Stimulated activated CD8-positive, alpha-beta memory T cell treated with anti-CD3 and anti-CD28 coated beads, Interleukin-12 subunit alpha, Interleukin-12 subunit beta, amount 100 ng/mL, for 24 hours (primary cell): ENCODE data around the gene PDLIM7.
"Not testable (repeated sequence)": the region's sequence is repeated elsewhere in the genome, so short reads cannot be mapped to it uniquely, and the experiment has no call there.

Source experiments
- DNase-seq: peaks from one replicate; pipeline ENCODE4 v3.0.0-alpha.2; 2020; ENCODE audit errors: extremely low read depth

Gene PDLIM7

GRCh38 chr5:177497292-177498012, at the start of gene PDLIM7:
TSS of gene PDLIM7 (minus strand) at chr5:177497604. CDS start at chr5:177496512, 1,092 bp downstream.
- peak; percentile 81 for DNase-seq

GRCh38 chr5:177546258-177546741, 48.9 kb upstream of the PDLIM7 start:
- DNase-seq = no peak

- DNase-seq = no peak
These were observed 48.3 kb upstream of the PDLIM7 start for GRCh38 chr5:177545487-177546257.

GRCh38 chr5:177542816-177543465, 45.5 kb upstream of the PDLIM7 start:
- no peak for DNase-seq

- DNase-seq = no peak
These were observed 43.0 kb upstream of the PDLIM7 start for GRCh38 chr5:177540438-177540837.

GRCh38 chr5:177539411-177539810, 42.0 kb upstream of the PDLIM7 start:
- DNase-seq = no peak

GRCh38 chr5:177538876-177539275, 41.5 kb upstream of the PDLIM7 start:
- DNase-seq = no peak

- DNase-seq = no peak
These were observed 40.3 kb upstream of the PDLIM7 start for GRCh38 chr5:177537389-177538361.

GRCh38 chr5:177536386-177536785, 39.0 kb upstream of the PDLIM7 start:
- DNase-seq = no peak

GRCh38 chr5:177535125-177535524, 37.7 kb upstream of the PDLIM7 start:
- no peak for DNase-seq

GRCh38 chr5:177534433-177534832, 37.0 kb upstream of the PDLIM7 start:
- not testable (repeated sequence) for DNase-seq

GRCh38 chr5:177531209-177531940, 34.0 kb upstream of the PDLIM7 start:
- DNase-seq = no peak

- no peak for DNase-seq
These were observed 33.2 kb upstream of the PDLIM7 start for GRCh38 chr5:177530638-177531037.

GRCh38 chr5:177529247-177530203, 32.1 kb upstream of the PDLIM7 start:
- DNase-seq = no peak

- DNase-seq = no peak
These were observed 31.2 kb upstream of the PDLIM7 start for GRCh38 chr5:177528631-177529030.

GRCh38 chr5:177527595-177527994, 30.2 kb upstream of the PDLIM7 start:
- DNase-seq = no peak

GRCh38 chr5:177526791-177527190, 29.4 kb upstream of the PDLIM7 start:
- no peak for DNase-seq

GRCh38 chr5:177526191-177526590, 28.8 kb upstream of the PDLIM7 start:
- no peak for DNase-seq

GRCh38 chr5:177524941-177525655, 27.7 kb upstream of the PDLIM7 start:
- no peak for DNase-seq
